NOMO-1 treated with DMSO at 0.1 percent for 48 hours (cell line): ENCODE measurements around the gene ZNF608.

Experiments used
- DNase-seq: peaks from one replicate; lab custom pipeline; 2025; ENCODE audit not compliant: unreplicated experiment; lab: John Stamatoyannopoulos, UW

Gene ZNF608, protein sequence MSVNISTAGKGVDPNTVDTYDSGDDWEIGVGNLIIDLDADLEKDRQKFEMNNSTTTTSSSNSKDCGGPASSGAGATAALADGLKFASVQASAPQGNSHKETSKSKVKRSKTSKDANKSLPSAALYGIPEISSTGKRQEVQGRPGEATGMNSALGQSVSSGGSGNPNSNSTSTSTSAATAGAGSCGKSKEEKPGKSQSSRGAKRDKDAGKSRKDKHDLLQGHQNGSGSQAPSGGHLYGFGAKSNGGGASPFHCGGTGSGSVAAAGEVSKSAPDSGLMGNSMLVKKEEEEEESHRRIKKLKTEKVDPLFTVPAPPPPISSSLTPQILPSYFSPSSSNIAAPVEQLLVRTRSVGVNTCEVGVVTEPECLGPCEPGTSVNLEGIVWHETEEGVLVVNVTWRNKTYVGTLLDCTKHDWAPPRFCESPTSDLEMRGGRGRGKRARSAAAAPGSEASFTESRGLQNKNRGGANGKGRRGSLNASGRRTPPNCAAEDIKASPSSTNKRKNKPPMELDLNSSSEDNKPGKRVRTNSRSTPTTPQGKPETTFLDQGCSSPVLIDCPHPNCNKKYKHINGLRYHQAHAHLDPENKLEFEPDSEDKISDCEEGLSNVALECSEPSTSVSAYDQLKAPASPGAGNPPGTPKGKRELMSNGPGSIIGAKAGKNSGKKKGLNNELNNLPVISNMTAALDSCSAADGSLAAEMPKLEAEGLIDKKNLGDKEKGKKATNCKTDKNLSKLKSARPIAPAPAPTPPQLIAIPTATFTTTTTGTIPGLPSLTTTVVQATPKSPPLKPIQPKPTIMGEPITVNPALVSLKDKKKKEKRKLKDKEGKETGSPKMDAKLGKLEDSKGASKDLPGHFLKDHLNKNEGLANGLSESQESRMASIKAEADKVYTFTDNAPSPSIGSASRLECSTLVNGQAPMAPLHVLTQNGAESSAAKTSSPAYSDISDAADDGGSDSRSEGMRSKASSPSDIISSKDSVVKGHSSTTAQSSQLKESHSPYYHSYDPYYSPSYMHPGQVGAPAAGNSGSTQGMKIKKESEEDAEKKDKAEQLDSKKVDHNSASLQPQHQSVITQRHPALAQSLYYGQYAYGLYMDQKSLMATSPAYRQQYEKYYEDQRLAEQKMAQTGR (N-terminal part only)

DNA sequence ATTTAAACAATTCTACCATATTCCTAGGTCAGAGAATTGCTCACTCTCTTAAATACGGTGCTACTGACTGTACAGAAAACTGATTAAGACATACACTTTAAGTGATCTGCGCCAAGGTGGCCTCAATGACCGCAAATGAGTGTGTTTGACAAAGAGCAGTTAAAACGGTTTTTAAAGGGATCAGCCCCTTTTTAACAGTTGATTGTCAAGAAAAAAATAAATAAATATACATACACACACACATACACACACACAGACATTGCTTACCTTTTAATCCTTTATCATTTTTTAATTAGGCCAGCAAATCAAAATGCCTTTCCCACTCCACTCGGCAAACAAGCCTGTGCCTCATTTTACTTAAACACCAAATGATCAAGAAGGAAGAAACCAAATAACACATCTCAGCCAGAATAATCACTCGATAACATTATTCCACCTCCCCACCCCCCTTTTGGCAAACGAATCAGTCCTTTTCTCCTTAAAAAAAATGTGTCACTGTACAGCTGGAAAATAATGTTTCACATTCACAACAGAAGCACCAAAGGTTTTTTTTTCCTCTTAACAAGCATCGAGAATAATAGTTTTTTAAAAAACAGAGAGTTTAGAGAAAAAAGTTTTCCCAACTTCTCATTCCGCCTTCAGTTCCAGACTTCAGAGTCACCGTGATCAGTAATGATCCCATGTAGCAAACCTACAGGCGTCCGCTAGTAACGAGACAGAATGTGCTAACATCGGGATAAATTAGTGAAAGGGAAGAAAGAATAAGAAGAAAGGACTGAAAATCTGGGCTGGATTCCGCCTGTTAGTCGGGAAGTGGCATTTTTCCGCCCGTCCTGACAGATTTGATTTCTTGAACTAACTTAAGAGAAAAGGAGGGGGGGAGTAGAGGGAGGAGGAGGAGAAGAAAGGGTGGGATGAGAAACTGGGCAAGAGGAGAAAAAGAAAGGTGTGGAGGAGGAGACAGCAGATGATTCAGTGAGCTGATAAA lies at the start of gene ZNF608:
TSS of gene ZNF608 (minus strand) at position 712 of the 988 bp plus-strand sequence. CDS start 1,650 bp downstream, outside the sequence.
- peak; percentile 75 for DNase-seq

DNA sequence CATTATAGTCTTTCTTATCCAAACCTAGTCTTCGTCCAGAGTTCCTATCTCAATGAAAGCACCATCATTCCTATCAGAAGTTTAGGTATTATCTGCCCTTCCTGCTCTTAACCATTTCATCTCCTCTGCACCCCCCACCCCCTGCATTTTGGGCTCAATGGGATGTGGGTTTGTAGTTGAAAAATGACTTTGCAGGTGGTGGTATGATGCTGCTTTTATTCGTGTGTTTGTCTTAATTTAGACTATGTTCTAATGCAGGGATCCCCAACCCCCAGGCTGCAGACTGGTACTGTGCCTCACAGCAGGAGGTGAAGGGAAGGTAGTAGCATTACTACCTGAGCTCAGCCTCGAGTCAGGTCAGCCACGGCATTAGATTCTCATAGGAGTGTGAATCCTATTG lies 49.4 kb upstream of the ZNF608 start:
- DNase-seq, result no peak

DNA sequence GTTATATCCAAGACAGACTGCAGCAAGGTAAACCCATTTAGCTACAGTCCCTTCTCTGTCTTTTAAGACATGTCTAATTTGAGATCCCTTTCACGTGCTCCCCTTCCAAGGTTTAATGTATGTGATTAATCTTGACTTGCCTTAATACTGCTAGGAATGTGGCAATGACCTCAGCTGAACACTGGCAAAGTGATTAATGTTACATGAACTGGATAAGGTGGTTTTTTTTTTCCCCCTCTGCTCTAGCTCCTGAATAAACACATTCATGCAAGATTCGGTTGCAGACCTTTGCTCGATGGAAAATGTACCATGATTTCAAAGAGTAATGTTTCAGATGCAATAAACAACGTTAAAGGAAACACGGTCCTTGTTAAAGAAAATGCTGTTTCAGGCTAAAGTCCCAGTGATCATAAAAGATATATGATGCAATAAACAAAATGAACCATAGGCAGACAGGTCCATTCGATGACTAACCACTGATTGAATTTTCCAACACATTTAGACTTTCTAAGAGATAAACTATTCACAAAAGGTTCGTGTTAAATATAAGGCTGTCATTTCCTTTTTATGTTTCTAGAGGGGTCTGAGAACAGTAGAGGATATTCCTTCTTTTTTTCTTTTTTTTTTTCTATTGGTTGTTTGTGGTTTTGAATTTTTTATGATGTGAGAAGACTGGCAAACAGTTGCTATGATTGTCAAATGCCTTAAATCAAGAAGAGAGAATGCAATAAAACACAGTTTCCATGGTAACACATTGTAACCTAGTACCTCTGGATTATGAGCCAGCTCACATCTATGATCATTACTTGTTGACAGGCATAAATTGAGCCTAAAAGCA lies 44.7 kb upstream of the ZNF608 start:
- DNase-seq, result peak; percentile 1

DNA sequence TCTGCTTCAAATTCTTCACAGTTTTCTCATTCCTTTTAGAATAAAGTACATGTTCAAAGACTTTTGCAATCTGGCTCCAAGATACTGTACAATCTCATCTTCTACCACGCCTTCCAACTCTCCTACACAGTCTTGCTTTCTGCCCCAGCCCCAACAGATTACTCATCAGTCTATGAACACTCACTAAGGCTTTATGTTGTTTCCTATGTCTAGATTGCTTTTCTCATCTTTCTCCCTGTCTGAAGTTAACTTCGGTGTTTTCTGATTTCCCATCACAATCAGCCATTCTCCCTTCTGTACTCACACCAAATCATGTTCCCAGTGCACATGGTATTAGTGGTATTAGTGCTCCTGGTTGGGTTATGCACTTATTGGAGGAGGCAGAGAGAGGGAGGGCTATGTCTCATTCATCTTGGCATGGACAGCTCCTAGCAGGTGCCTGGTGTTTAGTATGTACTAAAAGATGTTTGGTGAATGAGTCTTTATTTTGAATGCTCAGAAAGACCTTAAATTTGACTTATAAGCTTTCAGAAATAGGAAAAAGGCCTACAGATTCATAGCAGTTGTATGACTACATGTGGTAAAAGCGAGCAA lies 44.0 kb upstream of the ZNF608 start:
- no peak for DNase-seq

DNA sequence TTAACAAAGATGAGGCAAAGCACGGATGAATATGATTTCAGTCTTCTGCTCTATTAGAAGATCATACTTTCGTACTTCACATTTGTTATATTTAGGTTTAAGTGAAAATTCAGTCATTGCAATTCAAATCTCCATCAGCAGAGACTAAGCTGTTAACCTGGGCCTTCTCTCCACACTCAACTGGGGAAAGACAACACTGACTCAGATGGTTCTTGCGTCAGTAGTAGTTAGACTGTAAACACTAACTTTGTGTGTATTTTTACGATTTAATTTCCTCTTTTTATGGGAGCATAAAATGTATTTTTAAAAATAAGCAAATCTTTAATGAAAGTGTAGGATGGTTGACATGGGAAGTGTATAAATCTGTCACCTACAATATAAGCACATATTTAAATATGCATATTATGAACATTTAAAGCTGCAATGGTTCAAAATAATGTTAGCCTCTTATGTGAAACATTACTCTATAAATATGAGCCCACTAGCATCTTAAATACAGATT lies 42.7 kb upstream of the ZNF608 start:
- peak; percentile 7 for DNase-seq

DNA sequence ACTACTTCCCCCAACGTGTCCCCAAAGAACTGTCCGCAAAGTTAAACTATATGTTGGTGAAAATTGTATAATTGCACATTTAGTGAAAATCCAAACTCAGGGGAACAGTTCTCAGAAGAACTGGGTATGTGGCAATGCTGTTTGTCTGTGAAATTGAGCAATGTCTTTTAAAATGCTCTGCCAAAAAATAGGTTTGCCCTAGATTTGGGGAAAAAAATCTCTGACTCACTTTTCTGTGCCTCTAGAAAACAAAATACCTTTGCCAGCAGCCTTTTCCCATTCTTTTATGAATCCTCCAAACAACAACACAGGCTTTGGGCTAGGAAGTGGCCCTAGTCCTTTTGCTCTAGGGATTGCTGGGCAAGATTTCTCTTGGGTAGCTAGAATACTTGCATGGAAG lies 37.4 kb upstream of the ZNF608 start:
- peak; percentile 5 for DNase-seq

DNA sequence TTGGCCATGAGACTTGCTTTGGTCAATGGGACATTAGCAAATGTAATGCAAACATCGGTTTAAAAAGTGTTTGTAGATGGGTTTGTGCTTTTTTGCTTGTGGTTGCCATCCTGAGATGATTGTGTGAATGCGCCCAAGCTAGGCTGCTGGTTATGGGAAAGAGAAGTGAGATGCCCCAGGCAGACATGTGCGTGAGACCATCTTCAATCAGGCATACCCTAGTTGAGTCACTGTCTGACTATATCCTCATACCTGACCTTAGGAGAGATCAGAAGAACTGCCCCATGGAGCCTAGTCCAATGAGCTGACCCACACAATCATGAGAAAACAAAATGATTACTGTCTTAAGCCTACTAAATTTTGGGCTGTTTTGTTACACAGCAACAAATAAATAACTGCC lies 36.8 kb upstream of the ZNF608 start:
- DNase-seq, result no peak

DNA sequence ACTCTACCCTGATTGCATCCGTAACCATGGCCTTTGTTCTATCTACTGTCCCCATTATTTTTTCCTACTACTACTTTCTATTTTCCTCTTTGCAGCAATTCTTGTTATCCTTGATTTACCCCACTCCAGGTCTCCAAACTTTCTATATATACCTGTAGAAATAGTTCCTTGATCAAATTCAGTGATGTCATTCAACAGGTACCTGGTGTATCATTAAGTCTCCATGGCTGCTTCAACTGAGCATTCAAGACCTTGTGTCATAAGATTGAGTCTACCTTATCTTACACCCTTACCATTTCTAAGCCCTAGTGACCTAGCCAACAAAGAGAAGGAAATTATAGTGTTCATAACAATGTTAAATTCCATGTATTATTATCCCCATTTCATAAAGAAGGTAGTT lies 35.8 kb upstream of the ZNF608 start:
- no peak for DNase-seq

DNA sequence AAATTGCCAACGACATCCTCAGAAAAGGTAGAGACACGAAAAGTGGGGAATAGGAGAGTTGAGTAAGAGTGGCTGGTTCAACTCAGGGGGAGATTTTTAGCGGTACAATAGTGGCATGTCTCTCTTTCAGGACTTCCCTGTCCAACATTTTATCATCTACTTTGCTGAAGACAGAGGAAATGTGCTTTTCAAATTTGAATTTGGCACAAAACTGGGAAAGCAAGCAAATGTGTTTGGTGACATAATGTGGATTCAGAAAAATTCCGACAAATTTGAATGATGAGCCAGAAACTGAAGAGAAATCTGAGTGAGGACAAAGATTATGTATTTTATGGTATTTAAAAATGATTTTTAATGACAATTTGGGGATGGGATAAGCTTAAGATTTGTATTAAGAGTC lies 33.6 kb upstream of the ZNF608 start:
- no peak for DNase-seq

DNA sequence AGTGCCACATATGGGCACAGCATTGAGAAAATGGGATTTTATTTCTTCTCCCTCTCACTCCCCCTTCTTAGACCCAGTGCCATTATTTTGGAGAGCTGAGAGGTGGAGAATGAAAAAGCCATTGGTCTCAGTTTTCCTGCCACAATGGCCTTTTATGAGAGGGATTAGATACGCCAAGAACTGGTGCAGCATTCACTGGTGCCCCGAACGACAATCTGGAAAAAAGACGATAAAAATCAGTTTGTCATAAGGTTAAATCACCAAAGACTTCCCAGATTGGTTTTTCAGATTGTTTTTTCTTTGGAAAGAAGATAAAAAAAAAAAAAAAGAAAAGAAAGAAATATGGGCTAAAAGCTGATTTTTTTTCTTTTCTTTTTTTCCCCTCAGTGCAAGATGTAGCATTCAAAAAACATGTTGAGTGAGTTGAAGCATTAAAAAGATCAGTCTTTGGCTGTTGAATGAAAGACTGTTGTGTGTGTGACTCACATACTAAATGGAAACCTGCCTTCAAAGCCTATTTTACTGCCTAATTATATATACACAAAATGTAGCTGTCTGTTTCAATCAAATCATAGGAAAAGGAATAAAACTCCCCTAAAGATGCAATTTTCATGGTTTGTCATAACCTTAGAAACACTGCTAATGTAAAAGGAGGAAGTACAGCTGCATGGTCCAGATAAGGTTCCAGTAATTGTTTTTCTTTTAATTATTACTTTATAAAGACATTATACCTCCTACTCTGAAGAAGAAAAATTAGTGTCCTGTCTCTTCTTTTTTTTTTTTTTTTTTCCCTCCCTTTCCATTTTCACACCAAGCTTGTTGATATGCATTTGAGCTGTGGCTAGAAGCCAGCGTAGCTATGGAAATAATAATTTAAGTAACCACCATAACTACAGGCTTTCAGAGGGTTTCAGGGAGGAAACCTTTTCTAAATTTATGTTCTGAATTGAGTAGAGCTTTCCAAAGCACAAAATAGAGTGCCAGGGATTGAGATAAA lies 27.2 kb upstream of the ZNF608 start:
- peak; percentile 3 for DNase-seq

DNA sequence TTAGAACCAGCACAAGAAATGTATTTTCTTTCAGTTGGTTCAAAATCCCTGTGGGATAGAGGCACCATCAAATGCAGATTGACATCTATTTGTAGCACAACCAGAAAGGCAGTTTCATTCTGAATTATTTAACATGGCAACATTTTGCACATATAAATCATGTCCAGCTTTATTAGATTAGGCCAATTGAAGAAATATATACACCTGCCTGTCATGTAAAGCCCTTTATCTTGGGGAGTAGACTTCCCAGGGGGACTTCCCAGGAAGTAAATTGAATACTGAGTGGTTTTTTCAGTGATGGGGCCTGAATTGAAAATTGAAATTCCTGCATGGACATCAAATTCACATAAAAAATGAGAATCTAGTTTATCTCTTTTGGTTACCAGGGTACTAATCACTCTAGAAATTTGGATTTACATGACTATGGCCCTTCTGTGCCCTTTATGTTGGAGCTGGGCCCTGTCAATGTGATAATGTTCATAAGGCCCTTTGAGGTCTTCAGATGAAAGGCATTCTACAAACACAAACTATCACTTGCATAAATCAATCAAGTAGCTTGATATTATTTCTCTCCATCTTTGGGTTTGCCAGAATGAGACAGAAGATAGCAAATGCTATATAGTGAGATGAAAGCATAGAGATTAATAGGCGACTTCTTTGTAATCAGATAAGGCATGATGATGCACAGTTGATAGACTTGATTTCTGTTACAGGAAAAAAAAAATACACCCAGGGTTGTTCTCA lies 26.2 kb upstream of the ZNF608 start:
- no peak for DNase-seq

DNA sequence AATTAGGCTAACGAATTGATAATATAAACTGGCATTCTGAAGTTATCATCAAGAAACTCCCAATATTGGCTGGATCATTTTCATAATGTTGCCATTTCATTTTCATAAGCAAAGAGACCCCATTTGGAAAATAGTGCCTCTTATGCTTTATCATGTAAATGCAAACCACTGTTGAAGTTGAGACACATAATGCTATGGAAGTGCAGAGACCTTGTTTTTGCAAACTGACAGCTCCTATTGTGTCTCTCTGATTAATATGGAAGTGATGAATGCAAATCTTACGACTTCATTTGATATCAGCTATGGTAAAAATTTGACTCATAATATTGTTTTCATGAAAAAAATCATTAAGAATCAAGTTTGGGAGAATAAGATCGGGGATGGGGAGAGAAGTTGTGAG lies 25.3 kb upstream of the ZNF608 start:
- no peak for DNase-seq

DNA sequence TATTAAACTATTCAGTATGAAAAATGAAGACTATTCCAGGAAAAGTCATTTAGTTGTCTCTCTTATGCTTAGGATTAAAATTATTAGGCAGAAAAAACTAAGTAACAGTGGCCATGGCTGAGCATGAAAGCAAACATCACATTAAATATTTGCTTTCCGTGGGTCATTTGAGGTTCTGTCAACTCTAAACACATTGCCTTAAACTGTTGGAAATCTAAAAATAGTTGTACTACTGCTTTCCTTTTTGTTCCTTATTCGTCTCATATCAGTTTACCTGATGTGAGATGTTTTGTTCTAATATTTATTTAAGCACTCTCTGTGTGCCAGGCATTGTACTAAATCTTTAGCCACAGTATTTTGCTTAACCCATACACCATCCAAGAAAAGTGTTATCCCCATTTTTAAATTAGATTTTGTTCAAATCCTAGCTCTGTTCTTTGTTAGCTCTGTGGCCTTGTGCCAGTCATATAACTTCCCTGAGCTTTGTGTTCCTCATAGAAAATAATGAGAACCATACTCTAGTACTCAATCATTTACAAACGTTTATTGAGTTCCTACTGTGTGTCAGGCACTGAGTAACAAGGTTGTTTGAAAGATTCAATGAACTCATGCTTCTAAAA lies 18.7 kb upstream of the ZNF608 start:
- no peak for DNase-seq

DNA sequence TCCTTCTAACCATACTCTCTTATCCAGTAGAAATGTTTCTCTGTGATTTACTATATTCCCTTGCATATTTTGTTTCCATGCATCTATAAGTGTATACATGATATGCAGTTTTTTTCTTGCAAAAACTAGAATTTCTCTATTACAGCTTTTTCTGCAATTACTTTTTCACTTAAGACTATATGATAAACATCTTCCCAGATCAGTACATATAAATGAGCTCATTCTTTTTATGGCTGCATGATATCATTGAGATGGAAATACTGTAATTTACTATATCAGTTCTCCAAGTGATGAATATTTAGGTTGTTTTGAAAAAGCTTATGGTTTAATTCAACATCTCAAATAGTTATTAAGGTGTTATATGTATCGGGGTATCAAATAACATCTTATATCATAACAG lies 18.1 kb upstream of the ZNF608 start:
- no peak for DNase-seq

DNA sequence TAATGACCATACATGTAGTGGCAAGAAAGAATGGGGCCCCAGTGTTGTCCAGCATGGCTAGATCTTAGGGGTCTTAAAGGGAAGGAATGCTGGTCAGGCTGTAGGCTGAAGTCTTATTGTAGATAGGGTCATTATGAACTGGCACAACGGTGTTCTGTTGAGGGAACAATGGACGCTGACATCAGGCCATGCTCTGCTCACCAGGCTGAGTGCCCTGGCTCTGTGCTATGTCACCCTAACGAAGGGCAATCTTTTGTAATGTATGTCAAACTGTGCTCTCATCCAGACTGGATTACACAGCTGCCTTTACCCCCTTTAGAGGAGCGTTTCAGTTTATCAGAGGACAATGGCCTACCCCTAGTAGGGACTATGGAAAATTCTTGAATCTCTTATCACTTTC lies 14.6 kb upstream of the ZNF608 start:
- DNase-seq, result no peak

DNA sequence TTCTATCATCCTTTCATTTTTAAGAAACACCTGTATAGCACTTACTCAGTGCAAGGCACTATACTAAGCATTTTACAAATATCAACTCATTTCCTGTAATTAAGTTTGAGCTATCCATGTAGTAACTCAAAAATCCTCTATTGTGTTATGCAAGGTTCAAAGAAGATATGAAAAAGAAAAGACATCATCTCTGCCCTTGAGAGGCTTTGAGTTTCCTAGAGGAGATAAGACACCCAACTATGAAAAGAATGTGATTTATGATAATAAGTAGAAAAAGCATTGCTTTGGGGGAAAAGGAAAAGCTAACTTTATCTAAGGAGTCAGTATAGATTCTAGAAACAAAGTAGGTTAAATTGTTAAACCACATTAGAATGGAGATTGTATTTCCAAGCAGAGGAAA lies 14.2 kb upstream of the ZNF608 start:
- DNase-seq, result no peak

DNA sequence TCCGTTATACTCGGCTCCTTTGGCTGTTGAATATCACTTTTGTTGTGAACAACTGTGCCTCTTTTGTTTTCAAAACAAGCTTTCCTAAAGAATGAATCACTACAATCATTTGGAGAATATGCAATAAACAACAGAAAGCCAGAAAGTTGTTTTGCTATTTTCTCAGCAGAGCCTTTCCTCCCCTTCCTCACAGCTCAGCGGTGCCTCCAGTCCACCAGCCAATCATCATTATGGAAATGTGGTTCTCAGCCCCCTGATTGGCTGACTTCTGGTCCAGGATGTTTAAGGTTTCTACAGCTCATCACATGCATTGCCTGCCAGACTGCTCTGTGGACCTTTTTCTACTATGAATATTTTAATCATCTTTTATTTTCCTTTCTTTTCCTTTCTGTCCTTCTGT lies 9.1 kb upstream of the ZNF608 start:
- no peak for DNase-seq
